Epithelial cell of proximal tubule (primary cell): Measurements from ENCODE around the gene DLX3. TPM values are rescaled to one million over a fixed set of nuclear protein-coding genes. Genes with fewer than 3 reads are reported as not detected.

Experiments used
- DNase-seq: peaks from one replicate; pipeline ENCODE4 v3.0.0-alpha.2; 2011; ENCODE audit warnings: low read depth
- H3K4me3 ChIP-seq: 2 replicates; pipeline ENCODE4 v1.5.1; 2011; ENCODE audit warnings: low read depth, mild to moderate bottlenecking, low read length
- CTCF ChIP-seq: conservative IDR thresholded peaks from 2 replicates; pipeline ENCODE4 v1.5.1; 2012; ENCODE audit warnings: low read depth, mild to moderate bottlenecking, low read length
- total RNA-seq: library from RNA; depleted of rRNA; stranded (reverse); fragments of >200 nt; gene quantifications from 2 replicates; pipeline ENCODE4 v1.2.3, GENCODE V29; 2015

The DLX3 gene
- total RNA-seq, 1 donor from 2014 or later = not detected

GRCh38 chr17:50036455-50037261 lies 41.6 kb upstream of the DLX3 start:
- no peak for TF ChIP-seq CTCF
- H3K4me3 ChIP-seq = no peak overlapping the region
- DNase-seq = no peak

GRCh38 chr17:50035945-50036344 lies 40.9 kb upstream of the DLX3 start:
- H3K4me3 ChIP-seq = no peak overlapping the region
- no peak for TF ChIP-seq CTCF
- no peak for DNase-seq

GRCh38 chr17:50035421-50035879 lies 40.4 kb upstream of the DLX3 start:
- DNase-seq = no peak
- H3K4me3 ChIP-seq = no peak overlapping the region
- no peak for TF ChIP-seq CTCF

GRCh38 chr17:50034498-50035364 lies 39.7 kb upstream of the DLX3 start:
- H3K4me3 ChIP-seq = no peak overlapping the region
- no peak for DNase-seq
- TF ChIP-seq CTCF = no peak

GRCh38 chr17:50033316-50033715 lies 38.3 kb upstream of the DLX3 start:
- no peak for DNase-seq
- no peak overlapping the region for H3K4me3 ChIP-seq
- TF ChIP-seq CTCF = no peak

- DNase-seq = no peak
- H3K4me3 ChIP-seq = no peak overlapping the region
- TF ChIP-seq CTCF = no peak
Measured at GRCh38 chr17:50029185-50029584, 34.2 kb upstream of the DLX3 start.
